K562 (cell line): ENCODE data around the gene SH3D21. TPM values are rescaled to one million over a fixed set of nuclear protein-coding genes. Genes with fewer than 3 reads are reported as not detected.

Source experiments
- ATAC-seq: fragments of 200-7000 bp; cut with Tn5 transposase; 3 replicates; pipeline ENCODE4 v1.9.1; 2020; ENCODE audit warnings: moderate library complexity
- BruUV-seq: library from RNA; stranded (reverse); fragments of 400-500 nt; replicated peaks from 2 replicates; lab custom pipeline; 2021; lab: Mats Ljungman, UMichigan
- CTCF ChIA-PET: fragments of 300-600 bp; formaldehyde crosslinking; extraction: SDS; loops from one replicate; lab custom pipeline; 2021; ENCODE audit warnings: low intra/inter-chr PET ratio; lab: Yijun Ruan, JAX
- POLR2A ChIA-PET: fragments of 300-600, 350-650 bp; sonication (Branson Sonifier 250); formaldehyde crosslinking; extraction: SDS; loops from one replicate; lab custom pipeline; 2021; ENCODE audit warnings: antibody characterized with exemption, inconsistent platforms; lab: Yijun Ruan, JAX
- DNase-seq, 4 experiments: peaks; one replicate each; pipeline versions ENCODE4 v3.0.0 to v3.0.0-alpha.2; 2011 to 2018; ENCODE audit warnings: low spot score in 3 of 4, mixed read lengths in 3 of 4; ENCODE audit errors: extremely low read depth in 1 of 4
- FAIRE-seq: peaks from 2 replicates; lab custom pipeline; 2011; peaks lifted over from hg19 to GRCh38; lab: Jason Lieb, UNC
- H2AFZ ChIP-seq: 2 replicates; pipeline ENCODE4 v1.6.0; 2011; ENCODE audit warnings: low read depth, low read length, control low read depth, inconsistent platforms
- H3K27ac ChIP-seq: fragments of 200-600 bp; 3 replicates; pipeline ENCODE4 v1.8.0; 2011; ENCODE audit warnings: low read depth, mild to moderate bottlenecking, control low read depth, inconsistent platforms, low read length, moderate library complexity, mixed read lengths; ENCODE audit errors: extremely low read depth
- H3K27me3 ChIP-seq, 2 experiments: fragments of 300-600 bp in 1 of 2; 2 replicates in 1 of 2; 3 replicates in 1 of 2; pipeline versions ENCODE4 v1.6.0 to v1.8.0; 2011; ENCODE audit warnings: inconsistent platforms in 2 of 2, low read length in 2 of 2, mild to moderate bottlenecking in 1 of 2, mixed read lengths in 1 of 2, moderate library complexity in 1 of 2; ENCODE audit not compliant: control insufficient read depth in 2 of 2, insufficient read depth in 2 of 2
- H3K36me3 ChIP-seq: fragments of 300-600 bp; 3 replicates; pipeline ENCODE4 v1.8.0; 2011; ENCODE audit warnings: mild to moderate bottlenecking, low read length, inconsistent platforms; ENCODE audit not compliant: control insufficient read depth, insufficient read depth
- H3K4me1 ChIP-seq, 2 experiments: fragments of 200-600 bp in 1 of 2; replicated peaks in 1 of 2; 2 replicates in 1 of 2; 3 replicates in 1 of 2; pipeline versions ENCODE4 v1.5.1 to v1.8.0; 2011; ENCODE audit warnings: inconsistent platforms in 2 of 2, low read length in 2 of 2, mild to moderate bottlenecking in 1 of 2, mixed read lengths in 1 of 2, moderate library complexity in 1 of 2; ENCODE audit not compliant: control insufficient read depth in 2 of 2, insufficient read depth in 2 of 2
- H3K4me2 ChIP-seq: 2 replicates; pipeline ENCODE4 v1.6.1; 2011; ENCODE audit warnings: low read length, control low read depth, inconsistent platforms, mixed read lengths; ENCODE audit not compliant: insufficient read depth
- H3K4me3 ChIP-seq: fragments of 200-600 bp; sonication (generic), shearing (Covaris generic); 2 replicates; pipeline ENCODE4 v1.5.1; 2016; ENCODE audit warnings: control low read depth, inconsistent platforms
- H3K79me2 ChIP-seq: fragments of 200-600 bp; 3 replicates; pipeline ENCODE4 v1.8.0; 2011; ENCODE audit warnings: low read length, inconsistent platforms; ENCODE audit not compliant: control insufficient read depth, insufficient read depth
- H3K9ac ChIP-seq, 2 experiments: 2 replicates each; pipeline versions ENCODE4 v1.6.0 to v1.6.1; 2011; ENCODE audit warnings: low read depth in 2 of 2, low read length in 2 of 2, control low read depth in 1 of 2, inconsistent platforms in 1 of 2, mild to moderate bottlenecking in 1 of 2, mixed read lengths in 1 of 2; ENCODE audit not compliant: insufficient read depth in 1 of 2
- H3K9me1 ChIP-seq: one replicate; pipeline ENCODE4 v1.6.0; 2011; ENCODE audit warnings: inconsistent platforms, mild to moderate bottlenecking, low read length, moderate library complexity; ENCODE audit not compliant: control insufficient read depth, insufficient read depth
- H3K9me3 ChIP-seq: replicated peaks from 2 replicates; pipeline ENCODE4 v1.5.1; 2011; ENCODE audit warnings: low read depth, low read length, inconsistent platforms; ENCODE audit not compliant: control insufficient read depth, insufficient read depth
- H4K20me1 ChIP-seq: replicated peaks from 2 replicates; pipeline ENCODE4 v1.6.1; 2011; ENCODE audit warnings: low read length, inconsistent platforms, mixed read lengths; ENCODE audit not compliant: control insufficient read depth, insufficient read depth
- CSDE1 ChIP-seq, 2 experiments: fragments of 450-650 bp; IDR thresholded peaks; 2 replicates each; pipeline ENCODE4 v1.6.1; 2016; ENCODE audit warnings: mild to moderate bottlenecking in 1 of 2
- FOXK1 ChIP-seq: sonication (generic); formaldehyde crosslinking; IDR thresholded peaks from 2 replicates; pipeline ENCODE4 v1.8.0; 2022; ENCODE audit warnings: missing genetic modification reagents, mild to moderate bottlenecking, borderline replicate concordance
- PPARD ChIP-seq: fragments of 250-450 bp; sonication (Bioruptor Pico); IDR thresholded peaks from 2 replicates; pipeline ENCODE4 v1.8.0; 2022; ENCODE audit warnings: inconsistent platforms, mild to moderate bottlenecking, moderate library complexity
- YY1 ChIP-seq, 3 experiments: IDR thresholded peaks; 2 replicates each; pipeline ENCODE4 v1.6.1; 2011; ENCODE audit warnings: low read length in 2 of 3, mild to moderate bottlenecking in 2 of 3, moderate library complexity in 2 of 3, borderline replicate concordance in 1 of 3, control low read depth in 1 of 3, low read depth in 1 of 3; ENCODE audit not compliant: insufficient read depth in 3 of 3, insufficient replicate concordance in 2 of 3, control insufficient read depth in 1 of 3, insufficient read length in 1 of 3; ENCODE audit errors: extremely low read depth in 1 of 3
- WGBS: fragments of 100-300 bp; shearing (Covaris generic); methylation state at CpG from one replicate; pipeline ENCODE4 v1.1.6; 2016; ENCODE audit warnings: low coverage, mixed read lengths; ENCODE audit not compliant: insufficient coverage; ENCODE audit errors: missing lambda C conversion rate; 5-methylcytosine and 5-hydroxymethylcytosine counted together
- in situ Hi-C: fragments of 300-500 bp; cut with MboI; formaldehyde crosslinking; loops from 4 replicates; pipeline ENCODE4 v1.15.0; 2018; ENCODE audit warnings: inconsistent platforms, mixed read lengths
- intact Hi-C: fragments of 100-400 bp; cut with micrococcal nuclease; formaldehyde crosslinking; loops from 2 replicates; pipeline ENCODE4 v1.14.2; 2022
- polyA plus RNA-seq, 8 experiments: library from polyadenylated mRNA; depleted of rRNA in 4 of 8; stranded (reverse) in 5 of 8; unstranded in 3 of 8; fragments of >200 nt; fragmentation: Nextera tagmentation in 2 of 8; fragmentation: Illumina TruSeq in 1 of 8; extraction: Ambion mirVana in 2 of 8; extraction: Trizol in 1 of 8; gene quantifications; 2 replicates each; pipeline versions ENCODE4 v1.2.1 to v1.2.3, GENCODE V29; 2011 to 2014; ENCODE audit warnings: inconsistent platforms in 1 of 8, missing spikeins in 1 of 8
- total RNA-seq, 7 experiments: library from RNA; depleted of rRNA in 6 of 7; stranded (reverse); fragments of >200 nt in 6 of 7; fragmentation: Illumina TruSeq in 2 of 7; extraction: Trizol in 2 of 7; gene quantifications; 2 replicates each; pipeline versions ENCODE4 v1.2.1 to v1.2.3, GENCODE V29; 2011 to 2021; ENCODE audit warnings: low replicate concordance in 1 of 7
- TF ChIP-seq, protein P1 (sequence below): sonication (generic); formaldehyde crosslinking; IDR thresholded peaks from 2 replicates; pipeline ENCODE4 v1.8.0; 2023; ENCODE audit warnings: missing genetic modification reagents, mild to moderate bottlenecking, borderline replicate concordance

The SH3D21 gene
- total and polyA plus RNA-seq, 9 of the 15 experiments (the other 6 are each of a cell fraction or from before 2014, with no cell fraction given), result 0.01 to 4.7 (median 1.8) TPM

- CTCF ChIA-PET, result interaction anchor here (0.6 kb wide), 1 partner anchor 222 kb away, joined by 3 read pairs; no protein-coding TSS in a partner anchor
- WGBS, result 30% methylated on average over 19 of the region's 36 CpGs
- Histone ChIP-seq H4K20me1 (no peaks in the 10 kb centered on the region), H3K36me3 (peaks cover 4% of the 10 kb centered on the region; the same call in 1 of the 3 replicates), H3K27ac (peak within 1 kb of the TSS; percentile 62), H3K27me3 (no peaks in the 10 kb centered on the region), H3K9me3 (no peaks in the 10 kb centered on the region), H3K9ac (peak within 1 kb of the TSS; percentile 44 to 90), H2AFZ (peak within 1 kb of the TSS; percentile 66), H3K4me1 (peaks cover 40 to 73% of the 10 kb centered on the region in 2 experiments), H3K79me2 (peaks cover 18% of the 10 kb centered on the region; the same call in 2 of the 3 replicates), H3K4me3 (peak within 1 kb of the TSS; percentile 61), H3K9me1 (no peaks in the 10 kb centered on the region), H3K4me2 (peak within 1 kb of the TSS; percentile 69)
- in situ Hi-C loops, result no loop called here
- ATAC-seq (peak; percentile 31), DNase-seq (peak; percentile 89 to 91 (median 90)), FAIRE-seq (peak; percentile 73)
- BruUV-seq, result no TSS peak
- POLR2A ChIA-PET, result interaction anchor here (0.5 to 1.9 kb wide), 11 partner anchors 10 to 1373 kb away, joined by 3 to 9 read pairs (median 5); no protein-coding TSS in a partner anchor
- intact Hi-C loops, result loop anchor here (5.0 to 10.0 kb wide), 2 partner anchors 64 to 439 kb away; partner anchors contain the start of genes AGO1 and STK40
- TF ChIP-seq, protein P1, sequence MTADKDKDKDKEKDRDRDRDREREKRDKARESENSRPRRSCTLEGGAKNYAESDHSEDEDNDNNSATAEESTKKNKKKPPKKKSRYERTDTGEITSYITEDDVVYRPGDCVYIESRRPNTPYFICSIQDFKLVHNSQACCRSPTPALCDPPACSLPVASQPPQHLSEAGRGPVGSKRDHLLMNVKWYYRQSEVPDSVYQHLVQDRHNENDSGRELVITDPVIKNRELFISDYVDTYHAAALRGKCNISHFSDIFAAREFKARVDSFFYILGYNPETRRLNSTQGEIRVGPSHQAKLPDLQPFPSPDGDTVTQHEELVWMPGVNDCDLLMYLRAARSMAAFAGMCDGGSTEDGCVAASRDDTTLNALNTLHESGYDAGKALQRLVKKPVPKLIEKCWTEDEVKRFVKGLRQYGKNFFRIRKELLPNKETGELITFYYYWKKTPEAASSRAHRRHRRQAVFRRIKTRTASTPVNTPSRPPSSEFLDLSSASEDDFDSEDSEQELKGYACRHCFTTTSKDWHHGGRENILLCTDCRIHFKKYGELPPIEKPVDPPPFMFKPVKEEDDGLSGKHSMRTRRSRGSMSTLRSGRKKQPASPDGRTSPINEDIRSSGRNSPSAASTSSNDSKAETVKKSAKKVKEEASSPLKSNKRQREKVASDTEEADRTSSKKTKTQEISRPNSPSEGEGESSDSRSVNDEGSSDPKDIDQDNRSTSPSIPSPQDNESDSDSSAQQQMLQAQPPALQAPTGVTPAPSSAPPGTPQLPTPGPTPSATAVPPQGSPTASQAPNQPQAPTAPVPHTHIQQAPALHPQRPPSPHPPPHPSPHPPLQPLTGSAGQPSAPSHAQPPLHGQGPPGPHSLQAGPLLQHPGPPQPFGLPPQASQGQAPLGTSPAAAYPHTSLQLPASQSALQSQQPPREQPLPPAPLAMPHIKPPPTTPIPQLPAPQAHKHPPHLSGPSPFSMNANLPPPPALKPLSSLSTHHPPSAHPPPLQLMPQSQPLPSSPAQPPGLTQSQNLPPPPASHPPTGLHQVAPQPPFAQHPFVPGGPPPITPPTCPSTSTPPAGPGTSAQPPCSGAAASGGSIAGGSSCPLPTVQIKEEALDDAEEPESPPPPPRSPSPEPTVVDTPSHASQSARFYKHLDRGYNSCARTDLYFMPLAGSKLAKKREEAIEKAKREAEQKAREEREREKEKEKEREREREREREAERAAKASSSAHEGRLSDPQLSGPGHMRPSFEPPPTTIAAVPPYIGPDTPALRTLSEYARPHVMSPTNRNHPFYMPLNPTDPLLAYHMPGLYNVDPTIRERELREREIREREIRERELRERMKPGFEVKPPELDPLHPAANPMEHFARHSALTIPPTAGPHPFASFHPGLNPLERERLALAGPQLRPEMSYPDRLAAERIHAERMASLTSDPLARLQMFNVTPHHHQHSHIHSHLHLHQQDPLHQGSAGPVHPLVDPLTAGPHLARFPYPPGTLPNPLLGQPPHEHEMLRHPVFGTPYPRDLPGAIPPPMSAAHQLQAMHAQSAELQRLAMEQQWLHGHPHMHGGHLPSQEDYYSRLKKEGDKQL (CRISPR knock-in tag), result no peak
- no peak for TF ChIP-seq CSDE1 (IDR thresholded peaks at IDR 0.05)
- peak in 1 of 3 experiments; percentile 8 for TF ChIP-seq YY1 (IDR thresholded peaks at IDR 0.05; ENCODE audit: borderline replicate concordance in 1 of 3, control insufficient read depth in 1 of 3, extremely low read depth in 1 of 3, insufficient read depth in 3 of 3, insufficient read length in 1 of 3, insufficient replicate concordance in 2 of 3, low read depth in 1 of 3, low read length in 2 of 3)
- TF ChIP-seq FOXK1 (CRISPR knock-in tag), result no peak
- no peak for TF ChIP-seq PPARD
These were observed 17.6 kb downstream of the SH3D21 start, which contains the start of gene EVA1B for GRCh38 chr1:36323636-36324352. Gene EVA1B, minus strand, starts transcription at chr1:36323645. Its CDS starts 608 bp downstream, at chr1:36323037.
